HepG2 (cell line): ENCODE data around the gene SSU72. TPM values are rescaled to one million over a fixed set of nuclear protein-coding genes. Genes with fewer than 3 reads are reported as not detected.

ENCODE experiments used
- ATAC-seq: fragments of 200-7000 bp; cut with Tn5 transposase; 3 replicates; pipeline ENCODE4 v1.9.1; 2020; ENCODE audit warnings: mild to moderate bottlenecking, moderate library complexity
- BruUV-seq: library from RNA; stranded (reverse); fragments of 400-500 nt; replicated peaks from 2 replicates; lab custom pipeline; 2021; lab: Mats Ljungman, UMichigan
- CTCF ChIA-PET: fragments of 300-600 bp; formaldehyde crosslinking; extraction: SDS; loops from one replicate; lab custom pipeline; 2021; ENCODE audit warnings: low total read pairs, inconsistent platforms, low intra/inter-chr PET ratio; lab: Yijun Ruan, JAX
- POLR2A ChIA-PET: fragments of 350-600 bp; sonication (Branson Sonifier 250); formaldehyde crosslinking; loops from one replicate; lab custom pipeline; 2020; ENCODE audit warnings: antibody characterized with exemption, inconsistent platforms; lab: Yijun Ruan, JAX
- DNase-seq: peaks from one replicate; pipeline ENCODE4 v3.0.0-alpha.2; 2015; ENCODE audit warnings: low spot score
- FAIRE-seq: peaks from 3 replicates; lab custom pipeline; 2011; peaks lifted over from hg19 to GRCh38; lab: Jason Lieb, UNC
- H2AFZ ChIP-seq: one replicate; pipeline ENCODE4 v1.6.1; 2011; ENCODE audit warnings: low read length, inconsistent platforms
- H3K27ac ChIP-seq: fragments of 300-600 bp; 3 replicates; pipeline ENCODE4 v1.8.0; 2011; ENCODE audit warnings: mixed run types, mild to moderate bottlenecking, mixed read lengths, low read length, inconsistent platforms; ENCODE audit not compliant: insufficient read depth; ENCODE audit errors: extremely low read length
- H3K27me3 ChIP-seq, 2 experiments: fragments of 200-600 bp in 1 of 2; 2 replicates in 1 of 2; 3 replicates in 1 of 2; pipeline versions ENCODE4 v1.6.0 to v1.8.0; 2011; ENCODE audit warnings: low read length in 2 of 2, mild to moderate bottlenecking in 2 of 2, moderate library complexity in 2 of 2, inconsistent platforms in 1 of 2; ENCODE audit not compliant: insufficient read depth in 2 of 2, control insufficient read depth in 1 of 2
- H3K36me3 ChIP-seq, 2 experiments: fragments of 200-600 bp in 1 of 2; replicated peaks in 1 of 2; 2 replicates in 1 of 2; 3 replicates in 1 of 2; pipeline versions ENCODE4 v1.5.1 to v1.8.0; 2011; ENCODE audit warnings: low read length in 2 of 2, inconsistent platforms in 1 of 2; ENCODE audit not compliant: insufficient read depth in 2 of 2, control insufficient read depth in 1 of 2
- H3K4me1 ChIP-seq: 2 replicates; pipeline ENCODE4 v1.5.1; 2012; ENCODE audit warnings: low read length, inconsistent platforms; ENCODE audit not compliant: insufficient read depth
- H3K4me2 ChIP-seq: 2 replicates; pipeline ENCODE4 v1.6.0; 2011; ENCODE audit warnings: low read depth, low read length, inconsistent platforms
- H3K4me3 ChIP-seq, 3 experiments: fragments of 200-600 bp in 1 of 3; sonication (generic), shearing (Covaris generic) in 1 of 3; replicated peaks in 1 of 3; 2 replicates each; pipeline ENCODE4 v1.5.1; 2011 to 2016; ENCODE audit warnings: low read length in 3 of 3, inconsistent platforms in 2 of 3, low read depth in 2 of 3, mild to moderate bottlenecking in 2 of 3, control low read depth in 1 of 3, mixed read lengths in 1 of 3; ENCODE audit not compliant: insufficient read depth in 1 of 3
- H3K79me2 ChIP-seq: one replicate; pipeline ENCODE4 v1.6.1; 2011; ENCODE audit warnings: low read length, inconsistent platforms; ENCODE audit not compliant: insufficient read depth
- H3K9ac ChIP-seq: 2 replicates; pipeline ENCODE4 v1.6.0; 2011; ENCODE audit warnings: mild to moderate bottlenecking, low read depth, low read length, inconsistent platforms; ENCODE audit not compliant: insufficient read depth
- H3K9me3 ChIP-seq: 2 replicates; pipeline ENCODE4 v1.5.1; 2012; ENCODE audit warnings: mild to moderate bottlenecking, low read length
- H4K20me1 ChIP-seq: 2 replicates; pipeline ENCODE4 v1.6.0; 2011; ENCODE audit warnings: inconsistent platforms, mild to moderate bottlenecking, low read length, moderate library complexity; ENCODE audit not compliant: insufficient read depth
- DNMT3B ChIP-seq: conservative IDR thresholded peaks from 2 replicates; pipeline ENCODE4 v1.6.1; 2016; ENCODE audit warnings: missing biosample characterization, control low read depth
- EP300 ChIP-seq, 3 experiments: sonication (generic) in 1 of 3; formaldehyde crosslinking in 1 of 3; IDR thresholded peaks; 2 replicates each; pipeline versions ENCODE4 v1.5.1 to v1.6.1; 2011 to 2020; ENCODE audit warnings: low read depth in 2 of 3, low read length in 2 of 3, borderline replicate concordance in 1 of 3, improper control_type of control experiment in 1 of 3, mild to moderate bottlenecking in 1 of 3, missing genetic modification reagents in 1 of 3, moderate library complexity in 1 of 3
- HNRNPH1 ChIP-seq: fragments of 200-400 bp; formaldehyde crosslinking; optimal IDR thresholded peaks from 2 replicates; pipeline ENCODE3; 2017; ENCODE audit warnings: mild to moderate bottlenecking, low read depth, low read length
- HNRNPL ChIP-seq: fragments of 200-400 bp; formaldehyde crosslinking; IDR thresholded peaks from 2 replicates; pipeline ENCODE4 v1.6.1; 2017; ENCODE audit warnings: mild to moderate bottlenecking, low read depth, low read length
- JUND ChIP-seq: sonication (generic); formaldehyde crosslinking; IDR thresholded peaks from 2 replicates; pipeline ENCODE4 v1.8.0; 2022; ENCODE audit warnings: mild to moderate bottlenecking, missing genetic modification reagents
- KLF13 ChIP-seq: sonication (generic); formaldehyde crosslinking; IDR thresholded peaks from 2 replicates; pipeline ENCODE4 v1.4.0; 2020; ENCODE audit warnings: mild to moderate bottlenecking, missing genetic modification reagents
- LCORL ChIP-seq, 2 experiments: fragments of 450-650 bp in 1 of 2; sonication (generic) in 1 of 2; formaldehyde crosslinking in 1 of 2; IDR thresholded peaks; 2 replicates each; pipeline versions ENCODE4 v1.5.0 to v1.6.1; 2017 to 2020; ENCODE audit warnings: antibody characterized with exemption in 1 of 2, missing genetic modification reagents in 1 of 2
- MAZ ChIP-seq, 2 experiments: sonication (generic) in 1 of 2; formaldehyde crosslinking in 1 of 2; IDR thresholded peaks; 2 replicates each; pipeline versions ENCODE4 v1.5.0 to v1.6.1; 2012 to 2020; ENCODE audit warnings: low read depth in 2 of 2, mild to moderate bottlenecking in 2 of 2, borderline replicate concordance in 1 of 2, improper control_type of control experiment in 1 of 2, low read length in 1 of 2, missing genetic modification reagents in 1 of 2, moderate library complexity in 1 of 2
- MYC ChIP-seq: sonication (generic); formaldehyde crosslinking; IDR thresholded peaks from 2 replicates; pipeline ENCODE4 v1.9.0; 2021; ENCODE audit warnings: missing genetic modification reagents, borderline replicate concordance
- RXRA ChIP-seq: sonication (generic); formaldehyde crosslinking; IDR thresholded peaks from 2 replicates; pipeline ENCODE4 v1.5.1; 2020; ENCODE audit warnings: missing genetic modification reagents
- ZIK1 ChIP-seq: sonication (generic); formaldehyde crosslinking; IDR thresholded peaks from 2 replicates; pipeline ENCODE4 v1.5.0; 2020; ENCODE audit warnings: mild to moderate bottlenecking, low read depth, missing genetic modification reagents, borderline replicate concordance
- ZNF558 ChIP-seq: sonication (generic); formaldehyde crosslinking; IDR thresholded peaks from 2 replicates; pipeline ENCODE4 v1.9.0; 2022; ENCODE audit warnings: mild to moderate bottlenecking, missing genetic modification reagents, borderline replicate concordance
- ZNF605 ChIP-seq: sonication (generic); formaldehyde crosslinking; IDR thresholded peaks from 2 replicates; pipeline ENCODE4 v1.8.0; 2022; ENCODE audit warnings: mild to moderate bottlenecking, missing genetic modification reagents
- ZNF761 ChIP-seq: sonication (generic); formaldehyde crosslinking; conservative IDR thresholded peaks from 2 replicates; pipeline ENCODE4 v1.4.0; 2020; ENCODE audit warnings: mild to moderate bottlenecking, missing genetic modification reagents
- ZNF782 ChIP-seq: sonication (generic); formaldehyde crosslinking; IDR thresholded peaks from 2 replicates; pipeline ENCODE4 v1.4.0; 2020; ENCODE audit warnings: missing genetic modification reagents, mild to moderate bottlenecking, borderline replicate concordance
- ZNF841 ChIP-seq: sonication (generic); formaldehyde crosslinking; IDR thresholded peaks from 2 replicates; pipeline ENCODE4 v1.8.1; 2023; ENCODE audit warnings: missing genetic modification reagents, borderline replicate concordance
- WGBS: methylation state at CpG from one replicate; pipeline ENCODE4 v1.1.6; 2017; ENCODE audit warnings: low lambda C conversion rate; 5-methylcytosine and 5-hydroxymethylcytosine counted together
- in situ Hi-C: cut with HindIII; loops from 2 replicates; pipeline ENCODE4 v1.10.0; 2017; ENCODE audit warnings: low pct_unique_long_range_greater_than_20kb; ENCODE audit not compliant: extremely low pct_ligation_motif_present
- intact Hi-C: fragments of 100-400 bp; cut with micrococcal nuclease; formaldehyde crosslinking; loops from one replicate; pipeline ENCODE4 v1.10.0; 2022; ENCODE audit not compliant: unreplicated experiment
- polyA plus RNA-seq, 8 experiments: library from polyadenylated mRNA; depleted of rRNA in 3 of 8; stranded (reverse) in 7 of 8; unstranded in 1 of 8; fragments of >200 nt; fragmentation: Illumina TruSeq in 4 of 8; extraction: Trizol in 4 of 8; gene quantifications; 2 replicates each; pipeline versions ENCODE4 v1.2.1 to v1.2.3, GENCODE V29; 2011 to 2016; ENCODE audit warnings: low read depth in 4 of 8, missing spikeins in 1 of 8, mixed read lengths in 1 of 8; ENCODE audit not compliant: insufficient read depth in 1 of 8
- total RNA-seq, 5 experiments: library from RNA; depleted of rRNA; stranded (reverse); fragments of >200 nt; fragmentation: Illumina TruSeq; extraction: Trizol; gene quantifications; 2 replicates each; pipeline ENCODE4 v1.2.3, GENCODE V29; 2016; ENCODE audit warnings: low read depth in 1 of 5

Gene SSU72
- total and polyA plus RNA-seq, 2 of the 13 experiments (the other 11 are each of a cell fraction or from before 2014, with no cell fraction given), result 42.8 to 67.1 TPM

DNA sequence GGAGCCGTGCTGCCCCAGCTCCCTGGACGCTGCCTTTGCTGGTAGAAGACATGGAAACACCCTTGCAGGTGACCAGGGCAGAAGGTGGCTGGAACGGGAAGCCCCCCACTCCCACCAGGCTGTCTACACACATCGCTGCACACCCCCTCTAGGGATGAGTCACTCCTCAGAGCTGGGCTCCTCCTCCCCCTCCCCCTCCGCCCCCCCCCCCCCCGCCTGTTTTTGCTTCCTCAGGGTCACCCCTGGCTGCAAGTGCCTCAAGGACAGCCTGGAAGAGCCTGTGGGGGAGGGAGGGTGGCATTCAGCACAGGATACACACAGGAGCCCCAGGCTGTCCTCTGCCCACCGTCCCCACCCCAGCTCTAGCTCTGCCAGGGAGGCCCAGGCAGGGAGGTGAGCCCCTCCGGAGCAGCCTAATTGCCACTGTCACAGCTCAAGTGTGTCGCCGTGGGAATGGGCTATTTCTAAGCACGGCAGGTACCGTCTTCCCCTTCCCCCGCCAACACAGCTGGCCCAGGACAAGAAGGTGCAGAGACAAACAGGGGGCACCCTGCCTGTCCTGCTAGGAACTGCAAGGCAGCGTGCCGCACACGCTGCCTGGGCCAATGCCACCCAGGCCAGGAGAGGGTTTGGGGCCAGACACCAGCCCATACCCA lies 22.7 kb upstream of the SSU72 start (continued):
- TF ChIP-seq MAZ (IDR thresholded peaks at IDR 0.05; ENCODE audit: borderline replicate concordance, low read depth, low read length), result no peak
- TF ChIP-seq MAZ (CRISPR knock-in tag; IDR thresholded peaks at IDR 0.05; ENCODE audit: low read depth), result 0 out of 2 replicates have a peak, but pooled peaks have one; percentile 46
- peak; percentile 77; the same call in 1 of the 2 replicates for TF ChIP-seq HNRNPL
- no peak for TF ChIP-seq EP300 (IDR thresholded peaks at IDR 0.05; ENCODE audit: low read depth in 2 of 2, low read length in 2 of 2)
- 0 out of 2 replicates have a peak, but pooled peaks have one; percentile 14 for TF ChIP-seq EP300 (CRISPR knock-in tag; IDR thresholded peaks at IDR 0.05; ENCODE audit: borderline replicate concordance)
- 0 out of 2 replicates have a peak, but pooled peaks have one; percentile 26 for TF ChIP-seq JUND

DNA sequence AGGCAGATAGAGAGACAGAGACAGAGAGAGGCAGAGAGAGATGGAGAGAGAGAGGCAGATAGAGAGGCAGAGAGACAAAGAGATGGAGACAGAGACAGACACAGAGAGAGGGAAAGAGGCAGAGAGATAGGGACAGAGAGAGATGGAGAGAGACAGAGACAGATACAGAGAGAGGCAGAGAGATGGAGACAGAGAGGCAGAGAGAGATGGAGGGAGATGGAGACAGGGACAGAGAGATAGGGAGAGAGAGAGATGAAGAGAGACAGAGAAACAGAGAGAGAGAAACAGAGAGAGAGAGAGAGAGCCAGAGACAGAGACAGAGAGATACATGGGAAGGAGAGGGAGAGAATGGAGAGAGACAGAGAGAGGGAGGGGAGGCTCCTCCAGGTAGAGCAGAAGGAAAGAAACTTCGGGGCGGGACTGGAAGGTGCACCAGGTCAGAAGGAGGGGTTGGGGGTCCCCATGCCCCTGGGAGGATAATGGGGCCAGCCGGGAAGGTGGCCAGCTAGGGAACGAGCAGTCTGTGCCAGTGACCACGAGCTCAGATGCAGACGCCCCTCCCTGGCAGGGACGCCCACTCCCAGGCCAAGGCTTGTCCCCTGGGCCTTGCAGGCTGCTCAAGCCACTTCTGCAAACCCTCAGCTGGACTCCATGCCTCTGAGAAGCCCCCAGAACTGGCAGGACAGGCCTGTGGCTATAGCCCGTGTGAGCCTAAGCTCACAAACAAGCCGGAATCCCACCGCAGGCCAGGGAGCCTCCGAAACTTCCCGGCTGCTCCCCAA lies 22.0 kb upstream of the SSU72 start:
- POLR2A ChIA-PET, result interaction anchor here (0.8 to 1.7 kb wide), 3 partner anchors 8 to 18 kb away, joined by 3 to 17 read pairs (median 4); partner anchors contain the start of gene MIB2
- peak overlapping the region; percentile 74 for H3K4me2 ChIP-seq
- TF ChIP-seq ZIK1, result no peak
- TF ChIP-seq ZNF605 (CRISPR knock-in tag), result 0 out of 2 replicates have a peak, but pooled peaks have one; percentile 16
- 0 out of 2 replicates have a peak, but pooled peaks have one; percentile 4 for TF ChIP-seq RXRA (CRISPR knock-in tag)
- TF ChIP-seq HNRNPH1, result no peak
- TF ChIP-seq ZNF558 (CRISPR knock-in tag), result no peak
- 0 out of 2 replicates have a peak, but pooled peaks have one; percentile 7 for TF ChIP-seq ZNF761 (CRISPR knock-in tag)
- no peak for TF ChIP-seq KLF13
- no peak for TF ChIP-seq ZNF841
- TF ChIP-seq DNMT3B, result no peak
- TF ChIP-seq ZNF782 (CRISPR knock-in tag), result no peak
- peak; percentile 30; the same call in 1 of the 2 replicates for TF ChIP-seq MYC (CRISPR knock-in tag)
- TF ChIP-seq LCORL (IDR thresholded peaks at IDR 0.05), result 0 out of 2 replicates have a peak, but pooled peaks have one; percentile 11
- TF ChIP-seq LCORL (CRISPR knock-in tag; IDR thresholded peaks at IDR 0.05), result no peak

More for the DNA sequence above, 22.0 kb upstream of the SSU72 start:
- FAIRE-seq (no peak), DNase-seq (no peak), ATAC-seq (peak; percentile 10)
- Histone ChIP-seq H3K4me1 (peaks cover 35% of the 10 kb centered on the region), H3K27ac (no peak overlapping the region), H4K20me1 (no peaks in the 10 kb centered on the region), H3K9me3 (no peaks in the 10 kb centered on the region), H3K79me2 (no peaks in the 10 kb centered on the region), H3K36me3 (no peaks in the 10 kb centered on the region), H3K9ac (no peak overlapping the region), H3K27me3 (peaks cover 10 to 41% of the 10 kb centered on the region in 2 experiments), H3K4me3 (peak overlapping the region in 2 of 3 experiments; percentile 29 to 64; a peak in 5 of 6 replicates), H2AFZ (no peak overlapping the region)
- no TSS peak for BruUV-seq
- CTCF ChIA-PET, result no interaction called here
- in situ Hi-C loops, result no loop called here
- intact Hi-C loops, result no loop called here
- 11% methylated on average over 5 of the region's 12 CpGs for WGBS
